ENCODE data around the gene CDC45. TPM values are rescaled to one million over a fixed set of nuclear protein-coding genes. Genes with fewer than 3 reads are reported as not detected.

The CDC45 gene
- total RNA-seq, 4 donors from 2014 or later = 3.2 to 28.9 (median 7.5) TPM; not detected in 1

DNA sequence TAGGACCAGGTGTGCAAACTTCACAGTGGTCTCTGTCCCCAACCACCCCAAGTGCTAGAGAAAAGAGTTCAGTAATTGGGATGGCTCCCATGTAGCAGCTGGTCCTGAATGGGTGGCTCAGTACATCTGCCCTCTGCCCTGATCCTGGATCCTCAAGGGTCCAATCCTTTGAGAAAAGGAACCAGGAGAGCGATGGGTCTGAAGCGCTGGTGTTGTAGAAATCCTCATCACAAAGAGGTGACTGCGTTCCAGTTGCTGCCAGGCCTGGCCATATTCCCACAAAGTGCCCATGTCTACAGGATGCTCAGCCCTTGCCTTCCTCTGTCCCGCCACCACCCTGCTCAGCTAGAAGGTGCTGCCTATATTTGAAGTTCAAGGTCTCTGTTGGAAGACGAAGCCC, 26.0 kb upstream of the CDC45 start:
- Histone ChIP-seq H3K9me3 (no peaks in the 10 kb centered on the region), H3K36me3 (peaks cover 0 to 77% (median 0%) of the 10 kb centered on the region in 3 donors), H3K27me3 (no peaks in the 10 kb centered on the region), H3K27ac (no peak overlapping the region), H3K4me3 (no peak overlapping the region), H3K4me1 (peaks cover 0 to 2% (median 0%) of the 10 kb centered on the region in 4 donors)
- no peak for DNase-seq
- TF ChIP-seq, protein P1, sequence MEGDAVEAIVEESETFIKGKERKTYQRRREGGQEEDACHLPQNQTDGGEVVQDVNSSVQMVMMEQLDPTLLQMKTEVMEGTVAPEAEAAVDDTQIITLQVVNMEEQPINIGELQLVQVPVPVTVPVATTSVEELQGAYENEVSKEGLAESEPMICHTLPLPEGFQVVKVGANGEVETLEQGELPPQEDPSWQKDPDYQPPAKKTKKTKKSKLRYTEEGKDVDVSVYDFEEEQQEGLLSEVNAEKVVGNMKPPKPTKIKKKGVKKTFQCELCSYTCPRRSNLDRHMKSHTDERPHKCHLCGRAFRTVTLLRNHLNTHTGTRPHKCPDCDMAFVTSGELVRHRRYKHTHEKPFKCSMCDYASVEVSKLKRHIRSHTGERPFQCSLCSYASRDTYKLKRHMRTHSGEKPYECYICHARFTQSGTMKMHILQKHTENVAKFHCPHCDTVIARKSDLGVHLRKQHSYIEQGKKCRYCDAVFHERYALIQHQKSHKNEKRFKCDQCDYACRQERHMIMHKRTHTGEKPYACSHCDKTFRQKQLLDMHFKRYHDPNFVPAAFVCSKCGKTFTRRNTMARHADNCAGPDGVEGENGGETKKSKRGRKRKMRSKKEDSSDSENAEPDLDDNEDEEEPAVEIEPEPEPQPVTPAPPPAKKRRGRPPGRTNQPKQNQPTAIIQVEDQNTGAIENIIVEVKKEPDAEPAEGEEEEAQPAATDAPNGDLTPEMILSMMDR (IDR thresholded peaks at IDR 0.05) = no peak
- no peak for TF ChIP-seq POLR2A (IDR thresholded peaks at IDR 0.05)

DNA sequence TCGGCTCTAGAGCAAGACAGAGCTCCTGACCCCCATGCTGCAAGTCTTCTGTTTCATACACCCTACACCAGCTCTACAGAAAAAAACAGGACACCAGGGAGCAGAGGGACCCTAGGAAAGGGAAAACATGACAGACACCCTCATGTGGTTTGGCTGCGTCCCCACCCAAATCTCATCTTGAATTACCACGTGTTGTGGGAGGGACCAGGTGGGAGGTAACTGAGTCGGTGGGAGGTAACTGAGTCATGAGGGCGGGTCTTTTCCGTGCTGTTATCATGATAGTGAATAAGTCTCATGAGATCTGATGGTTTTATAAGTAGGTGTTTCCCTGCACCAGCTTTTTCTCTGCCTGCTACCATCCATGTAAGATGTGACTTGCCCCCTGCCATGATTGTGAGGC, 25.6 kb upstream of the CDC45 start:
- no peak overlapping the region for H3K27ac ChIP-seq
- H3K9me3 ChIP-seq = no peaks in the 10 kb centered on the region
- TF ChIP-seq, protein P1 (IDR thresholded peaks at IDR 0.05) = no peak
- no peak for TF ChIP-seq POLR2A (IDR thresholded peaks at IDR 0.05)
- no peak overlapping the region for H3K4me3 ChIP-seq
- H3K27me3 ChIP-seq = no peaks in the 10 kb centered on the region
- H3K4me1 ChIP-seq = no peaks in the 10 kb centered on the region
- H3K36me3 ChIP-seq = peaks cover 0 to 80% (median 0%) of the 10 kb centered on the region in 3 donors
- no peak for DNase-seq

DNA sequence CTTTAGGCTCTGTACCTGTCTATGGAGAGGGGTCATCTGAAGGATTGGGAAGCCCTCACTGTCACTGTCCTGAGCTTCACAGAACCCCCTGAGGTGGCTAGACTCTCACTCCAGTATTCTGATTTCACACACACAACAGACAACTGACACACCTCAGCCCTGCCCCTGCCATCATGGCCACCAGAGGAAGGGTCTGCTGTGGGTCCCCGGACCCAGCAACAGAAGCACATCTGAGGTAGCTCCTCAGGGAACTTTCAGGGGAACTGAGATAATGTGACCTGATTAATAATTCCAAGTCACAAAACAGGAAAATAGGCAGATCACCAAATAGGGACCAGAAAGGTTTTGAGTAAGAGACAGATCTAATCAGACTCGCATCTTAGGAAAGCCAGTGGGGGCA, 24.7 kb upstream of the CDC45 start:
- Histone ChIP-seq H3K9me3 (no peaks in the 10 kb centered on the region), H3K4me1 (no peaks in the 10 kb centered on the region), H3K36me3 (peaks cover 0 to 81% (median 0%) of the 10 kb centered on the region in 3 donors), H3K4me3 (no peak overlapping the region), H3K27ac (no peak overlapping the region), H3K27me3 (no peaks in the 10 kb centered on the region)
- TF ChIP-seq POLR2A (IDR thresholded peaks at IDR 0.05) = no peak
- TF ChIP-seq, protein P1 (IDR thresholded peaks at IDR 0.05) = no peak
- DNase-seq = no peak

DNA sequence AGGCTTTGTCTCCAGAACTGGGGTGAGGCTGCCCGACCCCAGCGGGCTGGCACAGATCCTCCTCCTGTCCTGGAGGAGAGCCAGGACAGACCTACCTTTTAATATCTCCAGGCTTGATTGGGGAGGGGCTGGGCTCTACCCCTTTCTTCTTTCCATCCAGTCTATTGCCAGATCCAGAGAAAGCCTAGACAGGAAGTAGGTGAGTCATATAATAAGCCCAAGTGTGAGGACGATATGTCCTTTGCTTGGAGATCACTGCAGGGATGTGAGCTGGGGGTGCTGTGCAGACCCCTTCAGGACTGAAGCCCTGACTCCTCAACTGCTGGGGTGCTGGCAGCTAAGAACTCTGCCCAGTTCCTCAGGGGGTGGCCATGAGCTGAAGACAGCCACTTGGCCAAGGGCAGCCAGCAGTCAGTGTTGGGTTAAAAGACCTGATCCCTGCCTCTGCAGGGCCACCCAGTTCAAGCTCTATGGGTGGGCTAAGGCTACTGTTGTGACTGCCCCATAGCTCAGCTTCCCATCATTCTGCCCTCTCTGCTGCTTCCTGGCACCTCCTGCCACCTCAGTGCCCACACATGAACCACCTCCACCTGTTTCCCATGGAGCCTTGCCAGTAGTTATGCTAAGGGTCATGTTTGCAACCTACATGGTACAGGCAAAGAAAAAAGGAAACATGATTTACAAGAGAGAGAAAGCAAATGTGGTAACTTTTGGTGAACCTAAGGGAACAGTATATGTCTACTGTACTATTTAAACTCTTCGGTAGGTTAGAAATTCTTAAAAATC, 23.9 kb upstream of the CDC45 start:
- no peaks in the 10 kb centered on the region for H3K4me1 ChIP-seq
- no peaks in the 10 kb centered on the region for H3K9me3 ChIP-seq
- TF ChIP-seq, protein P1 (IDR thresholded peaks at IDR 0.05) = no peak
- TF ChIP-seq POLR2A (IDR thresholded peaks at IDR 0.05) = no peak
- no peak for DNase-seq
- H3K27me3 ChIP-seq = no peaks in the 10 kb centered on the region
- H3K4me3 ChIP-seq = no peak overlapping the region
- H3K27ac ChIP-seq = no peak overlapping the region
- peaks cover 0 to 83% (median 0%) of the 10 kb centered on the region in 3 donors for H3K36me3 ChIP-seq

DNA sequence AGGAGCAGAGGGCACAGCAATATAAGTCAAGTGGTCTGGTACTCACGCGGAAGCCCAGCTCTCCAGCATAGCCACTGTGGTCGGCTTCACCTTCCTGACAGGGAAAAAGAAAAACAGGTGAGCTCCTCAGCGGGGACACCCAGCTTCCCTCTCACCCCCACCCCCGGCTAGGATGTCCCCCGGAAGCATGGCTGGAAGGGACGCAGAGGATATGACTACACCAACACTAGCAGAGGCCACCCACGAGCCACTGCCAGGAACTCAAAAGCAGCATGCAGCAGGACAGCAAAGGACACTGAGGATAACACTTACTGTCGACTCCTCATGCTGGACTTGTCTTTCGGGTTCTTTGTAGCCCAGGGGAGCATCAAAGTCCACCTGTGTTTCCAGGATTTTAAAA, 23.2 kb upstream of the CDC45 start:
- H3K27me3 ChIP-seq = no peaks in the 10 kb centered on the region
- TF ChIP-seq, protein P1 (IDR thresholded peaks at IDR 0.05) = no peak
- TF ChIP-seq POLR2A (IDR thresholded peaks at IDR 0.05) = no peak
- H3K36me3 ChIP-seq = peaks cover 0 to 80% (median 0%) of the 10 kb centered on the region in 3 donors
- no peak for DNase-seq
- no peaks in the 10 kb centered on the region for H3K4me1 ChIP-seq
- H3K4me3 ChIP-seq = no peak overlapping the region
- H3K9me3 ChIP-seq = no peaks in the 10 kb centered on the region
- no peak overlapping the region for H3K27ac ChIP-seq
